ENCODE measurements around the gene VARS2.

DNA sequence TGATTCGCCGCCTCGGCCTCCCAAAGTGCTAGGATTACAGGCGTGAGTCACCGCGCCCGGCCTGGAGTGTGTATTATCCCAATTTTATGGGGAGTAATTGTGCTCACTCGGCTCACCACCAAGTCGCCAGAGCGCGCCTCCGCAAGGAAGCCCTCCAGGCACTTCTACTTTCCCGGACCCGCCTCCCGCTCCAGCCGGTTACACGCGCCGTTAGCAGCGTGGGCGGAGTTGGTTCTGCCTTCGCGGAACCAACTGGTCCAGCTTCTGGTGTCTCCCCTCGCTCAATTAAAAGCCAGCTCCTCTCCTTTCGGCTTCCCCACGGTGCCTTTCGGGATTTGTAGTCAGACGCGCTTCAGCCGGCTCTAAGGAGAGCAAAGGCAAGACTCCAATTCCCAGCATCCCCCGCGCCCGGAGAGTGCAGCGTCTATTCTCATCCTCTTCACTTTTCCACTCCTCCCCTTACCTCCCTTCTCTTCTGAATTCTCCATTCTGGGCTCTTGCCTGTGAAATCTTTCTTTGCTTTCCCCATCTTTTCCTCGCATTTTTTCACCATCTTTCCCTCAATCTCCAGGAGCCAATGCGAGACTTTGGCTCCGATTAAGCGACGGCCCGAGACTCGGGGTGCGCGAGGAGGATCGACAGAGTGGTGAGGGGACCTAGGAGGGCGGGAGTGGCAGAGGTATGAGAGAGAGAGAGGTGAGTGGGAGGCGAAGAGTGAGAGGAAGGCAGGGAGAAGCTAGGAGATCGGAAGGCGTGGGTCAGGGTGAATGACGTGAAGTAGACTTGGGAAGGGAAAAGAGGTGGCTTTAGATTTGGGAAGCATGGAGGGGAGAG, 6.1 kb upstream of the VARS2 start, which contains the start of gene GTF2H4:
- TF ChIP-seq POLR2A (IDR thresholded peaks at IDR 0.05) (no peak), POLR2AphosphoS5 (IDR thresholded peaks at IDR 0.05) (peak in 2 of 3 donors; percentile 34 to 70), CTCF (IDR thresholded peaks at IDR 0.05) (peak in 1 of 5 experiments; percentile 14), EP300 (IDR thresholded peaks at IDR 0.05; ENCODE audit: low read depth) (no peak)
